Measurements from ENCODE around the gene SCTR. TPM values are rescaled to one million over a fixed set of nuclear protein-coding genes. Genes with fewer than 3 reads are reported as not detected.

Gene SCTR
- total RNA-seq, 1 experiment from 2014 or later = not detected

DNA sequence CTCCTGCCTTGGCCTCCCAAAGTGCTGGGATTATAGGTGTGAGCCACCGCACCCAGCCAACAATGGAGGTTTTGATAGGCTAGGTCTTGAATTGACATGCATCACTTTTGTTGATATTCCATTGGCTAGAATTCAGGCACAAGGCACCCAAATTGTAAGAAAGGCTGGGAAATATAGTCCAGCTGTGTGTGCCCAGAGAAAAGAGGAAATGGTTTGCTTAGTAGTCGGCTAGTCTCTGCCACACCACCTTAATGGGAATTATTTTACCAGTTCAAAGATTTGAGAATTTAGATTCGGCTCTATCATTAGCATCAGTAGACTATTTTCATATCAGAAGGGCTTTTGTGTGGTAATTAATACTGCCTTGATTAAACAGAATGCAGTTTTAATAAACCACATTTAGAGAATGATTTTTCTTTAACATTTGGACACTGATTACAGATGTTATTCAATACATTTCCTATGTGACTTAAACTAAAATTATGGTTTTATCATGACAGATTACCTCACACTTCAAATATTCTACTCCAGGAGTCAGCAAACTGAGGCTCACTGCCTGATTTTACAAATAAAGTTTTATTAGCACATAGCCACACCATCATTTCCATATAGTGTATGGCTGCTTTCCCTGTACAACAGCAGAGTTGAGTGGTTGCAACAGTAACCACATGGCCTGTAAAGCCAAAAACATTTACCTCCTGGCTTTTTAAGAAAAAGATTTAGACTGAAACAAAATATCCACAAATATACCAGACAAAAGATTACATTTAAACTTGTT is 130.1 kb downstream of the SCTR start:
- DNase-seq (ENCODE audit: low read depth, low spot score) (no peak), ATAC-seq (no peak)
- BruUV-seq (replicated peaks) = no TSS peak
- H3K9me3 ChIP-seq (ENCODE audit: control insufficient read depth, insufficient read depth, low read depth, low read length) = no peaks in the 10 kb centered on the region
- CTCF ChIA-PET = no interaction called here
- intact Hi-C loops (cut with micrococcal nuclease; ENCODE audit: unreplicated experiment) = no loop called here
- POLR2A ChIA-PET = no interaction called here
- H3K4me1 ChIP-seq (ENCODE audit: control insufficient read depth, insufficient read depth, low read length) = no peaks in the 10 kb centered on the region
- H3K4me3 ChIP-seq (ENCODE audit: low read depth in 2 of 2, low read length in 2 of 2) = no peak overlapping the region
- in situ Hi-C loops (cut with HindIII; ENCODE audit: low pct_unique_long_range_greater_than_20kb, low sequenced_read_pairs) = no loop called here
- H3K27ac ChIP-seq (ENCODE audit: low read length) = no peak overlapping the region
- H3K27me3 ChIP-seq (ENCODE audit: control insufficient read depth, insufficient read depth, low read length) = peaks cover 3% of the 10 kb centered on the region; the same call in 1 of the 2 replicates
- TF ChIP-seq REST (IDR thresholded peaks at IDR 0.05; ENCODE audit: insufficient read depth in 1 of 2, low read depth in 2 of 2, low read length in 1 of 2) (no peak), POLR2AphosphoS5 (IDR thresholded peaks at IDR 0.05; ENCODE audit: low read depth, low read length) (no peak), SIN3A (IDR thresholded peaks at IDR 0.05; ENCODE audit: borderline replicate concordance, insufficient read depth, low read depth, low read length) (no peak), TCF7L2 (IDR thresholded peaks at IDR 0.05; ENCODE audit: low read depth, low read length) (no peak)
- TF ChIP-seq, protein P1, sequence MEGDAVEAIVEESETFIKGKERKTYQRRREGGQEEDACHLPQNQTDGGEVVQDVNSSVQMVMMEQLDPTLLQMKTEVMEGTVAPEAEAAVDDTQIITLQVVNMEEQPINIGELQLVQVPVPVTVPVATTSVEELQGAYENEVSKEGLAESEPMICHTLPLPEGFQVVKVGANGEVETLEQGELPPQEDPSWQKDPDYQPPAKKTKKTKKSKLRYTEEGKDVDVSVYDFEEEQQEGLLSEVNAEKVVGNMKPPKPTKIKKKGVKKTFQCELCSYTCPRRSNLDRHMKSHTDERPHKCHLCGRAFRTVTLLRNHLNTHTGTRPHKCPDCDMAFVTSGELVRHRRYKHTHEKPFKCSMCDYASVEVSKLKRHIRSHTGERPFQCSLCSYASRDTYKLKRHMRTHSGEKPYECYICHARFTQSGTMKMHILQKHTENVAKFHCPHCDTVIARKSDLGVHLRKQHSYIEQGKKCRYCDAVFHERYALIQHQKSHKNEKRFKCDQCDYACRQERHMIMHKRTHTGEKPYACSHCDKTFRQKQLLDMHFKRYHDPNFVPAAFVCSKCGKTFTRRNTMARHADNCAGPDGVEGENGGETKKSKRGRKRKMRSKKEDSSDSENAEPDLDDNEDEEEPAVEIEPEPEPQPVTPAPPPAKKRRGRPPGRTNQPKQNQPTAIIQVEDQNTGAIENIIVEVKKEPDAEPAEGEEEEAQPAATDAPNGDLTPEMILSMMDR (IDR thresholded peaks at IDR 0.05) = no peak
- no peaks in the 10 kb centered on the region for H3K36me3 ChIP-seq (ENCODE audit: control insufficient read depth, insufficient read depth, low read length)

Other genes with a start within 250 kb of the SCTR start
- 22.7 TPM for gene C2orf76, start 157.6 kb downstream of the SCTR start, total RNA-seq (2021; ENCODE audit: unreplicated experiment)
- 253 TPM for gene DBI, start 157.5 kb downstream of the SCTR start, total RNA-seq (2021; ENCODE audit: unreplicated experiment)
- gene TMEM37, start 92.6 kb downstream of the SCTR start, total RNA-seq (2021; ENCODE audit: unreplicated experiment) = 0.28 TPM
- not detected for gene CFAP221, start 20.0 kb upstream of the SCTR start, total RNA-seq (2021; ENCODE audit: unreplicated experiment)
- gene TMEM177, start 154.7 kb upstream of the SCTR start, total RNA-seq (2021; ENCODE audit: unreplicated experiment) = 16.8 TPM
- gene PTPN4, start 235.4 kb upstream of the SCTR start, total RNA-seq (2021; ENCODE audit: unreplicated experiment) = 45.9 TPM

All from Panc1 (cell line).